ENCODE data around the gene GJD2.

- TF ChIP-seq CTCF (conservative IDR thresholded peaks at IDR 0.05 in 1 of 2, IDR thresholded peaks at IDR 0.05 in 1 of 2; ENCODE audit: extremely low read depth in 1 of 2, insufficient read depth in 1 of 2, low read depth in 1 of 2, low read length in 2 of 2), result no peak
- TF ChIP-seq EZH2 (IDR thresholded peaks at IDR 0.05; ENCODE audit: borderline replicate concordance, low read length), result no peak
Observed at GRCh38 chr15:34768530-34768929, 13.7 kb upstream of the GJD2 start.

Data from mammary epithelial cell (primary cell).